Measurements from ENCODE around the gene NAA80.

DNA sequence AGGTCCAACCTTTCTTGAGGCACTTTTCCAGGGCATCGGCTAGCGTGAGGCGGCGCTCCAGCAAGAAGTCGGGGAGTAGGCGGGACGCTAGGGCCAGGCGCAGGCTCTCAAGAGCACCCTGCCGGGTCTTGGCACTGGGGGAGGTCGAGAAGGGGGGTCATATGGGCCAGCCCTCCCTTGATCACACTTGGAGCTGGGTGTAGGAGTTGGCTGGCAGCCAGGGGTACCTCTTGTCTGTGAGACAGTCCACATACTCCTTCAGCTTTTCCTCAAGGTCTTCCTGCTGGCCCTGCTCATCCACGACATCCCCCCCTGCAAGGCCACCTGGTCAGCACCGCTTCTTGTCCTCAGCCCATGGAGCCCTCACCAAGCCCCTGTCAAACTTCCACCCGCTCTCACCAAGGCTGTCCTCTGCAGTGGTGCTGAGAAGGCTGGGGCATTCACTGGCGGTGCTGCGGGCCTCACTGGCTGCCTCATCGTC is 9.0 kb downstream of the NAA80 start:
- TF ChIP-seq, protein P1, sequence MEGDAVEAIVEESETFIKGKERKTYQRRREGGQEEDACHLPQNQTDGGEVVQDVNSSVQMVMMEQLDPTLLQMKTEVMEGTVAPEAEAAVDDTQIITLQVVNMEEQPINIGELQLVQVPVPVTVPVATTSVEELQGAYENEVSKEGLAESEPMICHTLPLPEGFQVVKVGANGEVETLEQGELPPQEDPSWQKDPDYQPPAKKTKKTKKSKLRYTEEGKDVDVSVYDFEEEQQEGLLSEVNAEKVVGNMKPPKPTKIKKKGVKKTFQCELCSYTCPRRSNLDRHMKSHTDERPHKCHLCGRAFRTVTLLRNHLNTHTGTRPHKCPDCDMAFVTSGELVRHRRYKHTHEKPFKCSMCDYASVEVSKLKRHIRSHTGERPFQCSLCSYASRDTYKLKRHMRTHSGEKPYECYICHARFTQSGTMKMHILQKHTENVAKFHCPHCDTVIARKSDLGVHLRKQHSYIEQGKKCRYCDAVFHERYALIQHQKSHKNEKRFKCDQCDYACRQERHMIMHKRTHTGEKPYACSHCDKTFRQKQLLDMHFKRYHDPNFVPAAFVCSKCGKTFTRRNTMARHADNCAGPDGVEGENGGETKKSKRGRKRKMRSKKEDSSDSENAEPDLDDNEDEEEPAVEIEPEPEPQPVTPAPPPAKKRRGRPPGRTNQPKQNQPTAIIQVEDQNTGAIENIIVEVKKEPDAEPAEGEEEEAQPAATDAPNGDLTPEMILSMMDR (IDR thresholded peaks at IDR 0.05) = no peak
- TF ChIP-seq EZH2 (IDR thresholded peaks at IDR 0.05) = no peak
- no peak for TF ChIP-seq EZH2phosphoT487 (IDR thresholded peaks at IDR 0.05)
